Natural killer cell (primary cell): Measurements from ENCODE around the gene SLC38A2. TPM values are rescaled to one million over a fixed set of nuclear protein-coding genes. Genes with fewer than 3 reads are reported as not detected.
A peak's percentile ranks its signal among the peaks of the same experiment; 100 is the strongest.

Experiments
- ATAC-seq, 3 donors: fragments of 150-1000 bp in 2 of 3; fragments of 200-7000 bp in 1 of 3; cut with Tn5 transposase; 1 replicate in 1 of 3; 2 replicates in 2 of 3; pipeline ENCODE4 v1.10.0; 2021; ENCODE audit warnings: mild to moderate bottlenecking in 2 of 3, moderate library complexity in 2 of 3
- DNase-seq, 2 donors: peaks; one replicate each; pipeline versions ENCODE4 v3.0.0 to v3.0.0-alpha.2; 2013 to 2021; ENCODE audit warnings: mixed read lengths in 1 of 2
- H3K27ac ChIP-seq: one replicate; pipeline ENCODE4 v1.5.1; 2013; ENCODE audit warnings: mild to moderate bottlenecking, low read length
- H3K27me3 ChIP-seq: one replicate; pipeline ENCODE4 v1.6.1; 2013; ENCODE audit warnings: low read length; ENCODE audit not compliant: control insufficient read depth, insufficient read depth
- H3K36me3 ChIP-seq: one replicate; pipeline ENCODE4 v1.6.1; 2013; ENCODE audit warnings: low read length; ENCODE audit not compliant: control insufficient read depth, insufficient read depth
- H3K4me1 ChIP-seq: one replicate; pipeline ENCODE4 v1.6.1; 2013; ENCODE audit warnings: low read length; ENCODE audit not compliant: control insufficient read depth, insufficient read depth
- H3K4me3 ChIP-seq: one replicate; pipeline ENCODE4 v1.5.1; 2013; ENCODE audit warnings: low read length
- H3K9me3 ChIP-seq: one replicate; pipeline ENCODE4 v1.6.1; 2013; ENCODE audit warnings: low read length; ENCODE audit not compliant: control insufficient read depth, insufficient read depth
- H3K27ac Mint-ChIP-seq, 2 donors: one replicate each; pipeline ENCODE4 v1.8.0; 2022; ENCODE audit warnings: mild to moderate bottlenecking in 2 of 2, mixed read lengths in 2 of 2, moderate library complexity in 1 of 2
- H3K27me3 Mint-ChIP-seq, 2 donors: one replicate each; pipeline ENCODE4 v1.8.0; 2022; ENCODE audit warnings: low read depth in 2 of 2, mixed read lengths in 2 of 2
- H3K36me3 Mint-ChIP-seq: one replicate; pipeline ENCODE4 v1.8.0; 2022; ENCODE audit warnings: mixed read lengths
- H3K4me1 Mint-ChIP-seq, 2 donors: one replicate each; pipeline ENCODE4 v1.8.0; 2022; ENCODE audit warnings: mixed read lengths in 2 of 2
- H3K4me3 Mint-ChIP-seq: one replicate; pipeline ENCODE4 v1.8.0; 2022; ENCODE audit warnings: mild to moderate bottlenecking, moderate library complexity, mixed read lengths
- H3K9me3 Mint-ChIP-seq, 2 donors: one replicate each; pipeline ENCODE4 v1.8.0; 2022; ENCODE audit warnings: mixed read lengths in 2 of 2
- WGBS: methylation state at CpG from one replicate; pipeline ENCODE4 v1.1.7; 2013; ENCODE audit warnings: missing lambda C conversion rate; ENCODE audit not compliant: insufficient coverage; 5-methylcytosine and 5-hydroxymethylcytosine counted together
- intact Hi-C: fragments of 100-400 bp; cut with micrococcal nuclease; formaldehyde crosslinking; loops from one replicate; pipeline ENCODE4 v1.14.2; 2022
- total RNA-seq, 4 donors: library from RNA; stranded (reverse); fragments of 120-200 nt in 1 of 4; gene quantifications; one replicate each; pipeline versions ENCODE4 v1.2.3 to v1.2.4, GENCODE V29; 2013 to 2022
- TF ChIP-seq, protein P1 (sequence below): fragments of 200-600 bp; IDR thresholded peaks from one replicate; pipeline ENCODE4 v1.8.0; 2022; ENCODE audit warnings: antibody characterized with exemption

SLC38A2 gene
- total RNA-seq, 3 donors from 2014 or later (not counting 1 experiment from before 2014, with no cell fraction given): 131 to 241 (median 167) TPM

DNA sequence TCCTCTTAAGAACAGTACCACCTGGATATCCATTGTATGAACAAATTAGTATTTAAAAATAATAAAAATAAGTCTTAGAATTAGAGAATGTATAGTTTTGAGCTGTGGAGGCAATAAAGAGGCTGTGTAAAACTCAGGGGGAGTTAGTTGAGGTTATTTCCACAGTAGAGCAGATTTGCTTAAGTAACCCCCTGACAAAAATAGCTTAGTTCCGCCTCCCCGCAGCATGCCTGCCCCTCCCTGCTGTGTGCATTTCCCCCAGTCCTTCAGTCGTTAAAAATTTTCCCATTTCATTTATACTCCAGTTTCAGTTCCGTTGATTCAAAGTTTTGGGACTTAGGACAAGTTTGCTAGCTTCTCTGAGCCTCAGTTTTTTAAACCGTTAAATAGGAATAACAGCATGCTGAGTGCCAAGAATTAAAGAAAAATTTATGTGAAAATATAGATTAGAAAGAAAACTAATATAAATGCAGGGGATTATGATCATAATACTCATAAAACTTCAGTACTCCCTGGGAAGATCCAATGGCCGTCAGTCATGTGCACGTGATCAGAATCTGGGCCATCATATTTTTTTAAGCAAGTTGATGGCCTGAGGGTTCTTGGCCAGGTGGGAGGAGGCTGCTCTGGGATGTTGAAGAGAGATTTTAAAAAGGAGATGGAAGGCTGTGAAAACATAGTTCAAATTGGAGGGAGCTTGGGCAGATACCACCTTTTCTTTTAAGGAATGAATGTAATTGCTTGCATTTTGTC lies 14.5 kb upstream of the SLC38A2 start:
- peak overlapping the region in 1 of 2 donors; percentile 62 for H3K27ac Mint-ChIP-seq
- peaks cover 40 to 43% of the 10 kb centered on the region in 2 donors for H3K4me1 Mint-ChIP-seq

GRCh38 chr12:46386360-46386867 lies 13.8 kb upstream of the SLC38A2 start:
- no peak for DNase-seq
- H3K36me3 Mint-ChIP-seq: peaks cover 8% of the 10 kb centered on the region
- WGBS: 67% methylated on average over 1 of the region's 3 CpGs
- Histone ChIP-seq H3K4me1 (peaks cover 29% of the 10 kb centered on the region), H3K27ac (peak overlapping the region; percentile 27), H3K9me3 (no peaks in the 10 kb centered on the region), H3K27me3 (no peaks in the 10 kb centered on the region), H3K36me3 (no peaks in the 10 kb centered on the region), H3K4me3 (no peak overlapping the region)
- H3K9me3 Mint-ChIP-seq: no peaks in the 10 kb centered on the region
- no peaks in the 10 kb centered on the region for H3K27me3 Mint-ChIP-seq
- H3K4me1 Mint-ChIP-seq: peaks cover 40 to 43% of the 10 kb centered on the region in 2 donors
- no peak overlapping the region for H3K4me3 Mint-ChIP-seq
- intact Hi-C loops: no loop called here
- no peak for ATAC-seq
- no peak overlapping the region for H3K27ac Mint-ChIP-seq
- TF ChIP-seq, protein P1, sequence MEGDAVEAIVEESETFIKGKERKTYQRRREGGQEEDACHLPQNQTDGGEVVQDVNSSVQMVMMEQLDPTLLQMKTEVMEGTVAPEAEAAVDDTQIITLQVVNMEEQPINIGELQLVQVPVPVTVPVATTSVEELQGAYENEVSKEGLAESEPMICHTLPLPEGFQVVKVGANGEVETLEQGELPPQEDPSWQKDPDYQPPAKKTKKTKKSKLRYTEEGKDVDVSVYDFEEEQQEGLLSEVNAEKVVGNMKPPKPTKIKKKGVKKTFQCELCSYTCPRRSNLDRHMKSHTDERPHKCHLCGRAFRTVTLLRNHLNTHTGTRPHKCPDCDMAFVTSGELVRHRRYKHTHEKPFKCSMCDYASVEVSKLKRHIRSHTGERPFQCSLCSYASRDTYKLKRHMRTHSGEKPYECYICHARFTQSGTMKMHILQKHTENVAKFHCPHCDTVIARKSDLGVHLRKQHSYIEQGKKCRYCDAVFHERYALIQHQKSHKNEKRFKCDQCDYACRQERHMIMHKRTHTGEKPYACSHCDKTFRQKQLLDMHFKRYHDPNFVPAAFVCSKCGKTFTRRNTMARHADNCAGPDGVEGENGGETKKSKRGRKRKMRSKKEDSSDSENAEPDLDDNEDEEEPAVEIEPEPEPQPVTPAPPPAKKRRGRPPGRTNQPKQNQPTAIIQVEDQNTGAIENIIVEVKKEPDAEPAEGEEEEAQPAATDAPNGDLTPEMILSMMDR: no peak

More for the DNA sequence above, 14.5 kb upstream of the SLC38A2 start:
- DNase-seq (peak in 1 of 2 donors; percentile 48), ATAC-seq (no peak)
- H3K9me3 ChIP-seq: no peaks in the 10 kb centered on the region
- H3K4me1 ChIP-seq: peaks cover 29% of the 10 kb centered on the region
- Mint-ChIP-seq H3K9me3 (no peaks in the 10 kb centered on the region), H3K27me3 (no peaks in the 10 kb centered on the region), H3K36me3 (peaks cover 9% of the 10 kb centered on the region), H3K4me3 (no peak overlapping the region)
- no peaks in the 10 kb centered on the region for H3K27me3 ChIP-seq
- H3K4me3 ChIP-seq: no peak overlapping the region
- peak overlapping the region; percentile 27 for H3K27ac ChIP-seq
- H3K36me3 ChIP-seq: no peaks in the 10 kb centered on the region
- TF ChIP-seq, protein P1: no peak
- intact Hi-C loops: no loop called here
- 43% methylated on average over 7 of the region's 7 CpGs for WGBS

DNA sequence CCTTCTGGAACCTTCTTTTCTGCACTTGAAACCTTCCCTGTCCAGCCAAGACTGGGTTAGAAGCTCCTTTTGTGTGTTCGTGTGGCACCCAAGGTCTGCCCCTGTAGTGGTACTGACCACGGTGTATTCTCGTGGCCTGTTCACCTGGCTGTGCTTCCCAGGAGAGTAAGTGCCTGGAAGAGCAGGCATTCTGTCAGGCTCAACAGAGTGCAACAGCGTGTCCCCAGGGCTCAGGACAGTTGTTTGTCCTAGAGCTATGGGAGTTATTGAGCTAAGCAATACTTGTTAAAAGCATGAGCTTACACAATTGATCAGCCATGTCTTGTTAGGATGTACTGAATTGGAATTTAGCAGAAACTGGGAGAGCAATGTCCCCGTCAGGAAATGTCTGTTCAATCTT lies 12.9 kb upstream of the SLC38A2 start:
- WGBS: 88% methylated on average over 4 of the region's 5 CpGs

More for the DNA sequence above, 12.9 kb upstream of the SLC38A2 start:
- Histone ChIP-seq H3K27me3 (no peaks in the 10 kb centered on the region), H3K36me3 (no peaks in the 10 kb centered on the region), H3K9me3 (no peaks in the 10 kb centered on the region), H3K4me1 (peaks cover 29% of the 10 kb centered on the region), H3K27ac (no peak overlapping the region), H3K4me3 (no peak overlapping the region)
- H3K9me3 Mint-ChIP-seq: no peaks in the 10 kb centered on the region
- TF ChIP-seq, protein P1: no peak
- no peak for DNase-seq
- no peaks in the 10 kb centered on the region for H3K27me3 Mint-ChIP-seq
- peaks cover 40 to 43% of the 10 kb centered on the region in 2 donors for H3K4me1 Mint-ChIP-seq
- ATAC-seq: no peak
- no peak overlapping the region for H3K4me3 Mint-ChIP-seq
- H3K27ac Mint-ChIP-seq: no peak overlapping the region
- intact Hi-C loops: no loop called here
- peaks cover 2% of the 10 kb centered on the region for H3K36me3 Mint-ChIP-seq
